SK-N-SH (cell line): ENCODE measurements around the gene GPATCH4. TPM values are rescaled to one million over a fixed set of nuclear protein-coding genes. Genes with fewer than 3 reads are reported as not detected.

ENCODE experiments used
- CTCF ChIA-PET: fragments of 300-600, 350-600 bp; formaldehyde crosslinking; extraction: SDS; loops from one replicate; lab custom pipeline; 2021; lab: Yijun Ruan, JAX
- POLR2A ChIA-PET: fragments of 350-600 bp; sonication (Branson Sonifier 250); formaldehyde crosslinking; extraction: SDS; loops from one replicate; lab custom pipeline; 2020; ENCODE audit warnings: antibody characterized with exemption, inconsistent platforms; lab: Yijun Ruan, JAX
- DNase-seq: peaks from one replicate; pipeline ENCODE4 v3.0.0; 2012
- H2AFZ ChIP-seq: fragments of 200-600 bp; sonication (generic); 2 replicates; pipeline ENCODE4 v1.8.1; 2016; ENCODE audit warnings: antibody characterized with exemption, mild to moderate bottlenecking, low read depth
- H3F3A ChIP-seq: fragments of 200-600 bp; sonication (generic); replicated peaks from 2 replicates; pipeline ENCODE3; 2016; ENCODE audit warnings: antibody characterized with exemption, mild to moderate bottlenecking; ENCODE audit not compliant: insufficient read depth
- H3K27ac ChIP-seq, 2 experiments: fragments of 200-500 bp in 1 of 2; fragments of 200-600 bp in 1 of 2; sonication (Bioruptor generic) in 1 of 2; sonication (generic), shearing (Covaris generic) in 1 of 2; 2 replicates each; pipeline versions ENCODE4 v1.5.1 to v1.6.1; 2014 to 2016; ENCODE audit warnings: low read depth in 2 of 2, inconsistent platforms in 1 of 2, low read length in 1 of 2, mild to moderate bottlenecking in 1 of 2, mixed read lengths in 1 of 2
- H3K27me3 ChIP-seq: fragments of 200-600 bp; sonication (generic), shearing (Covaris generic); 2 replicates; pipeline ENCODE4 v1.6.1; 2016; ENCODE audit warnings: mixed run types; ENCODE audit not compliant: insufficient read depth
- H3K36me3 ChIP-seq, 2 experiments: fragments of 200-500 bp in 1 of 2; fragments of 200-600 bp in 1 of 2; sonication (Bioruptor generic) in 1 of 2; sonication (generic) in 1 of 2; replicated peaks in 1 of 2; 2 replicates each; pipeline versions ENCODE3 to v1.5.1; 2014 to 2016; ENCODE audit warnings: low read length in 1 of 2, mild to moderate bottlenecking in 1 of 2; ENCODE audit not compliant: insufficient read depth in 2 of 2, control insufficient read depth in 1 of 2
- H3K4me1 ChIP-seq, 2 experiments: fragments of 200-500 bp in 1 of 2; fragments of 200-600 bp in 1 of 2; sonication (Bioruptor generic) in 1 of 2; sonication (generic), shearing (Covaris generic) in 1 of 2; 2 replicates each; pipeline versions ENCODE4 v1.5.1 to v1.6.1; 2014 to 2016; ENCODE audit warnings: low read depth in 1 of 2, low read length in 1 of 2, mixed run types in 1 of 2; ENCODE audit not compliant: insufficient read depth in 2 of 2, control insufficient read depth in 1 of 2
- H3K4me2 ChIP-seq: fragments of 200-600 bp; sonication (generic), shearing (Covaris generic); 2 replicates; pipeline ENCODE4 v1.6.1; 2017; ENCODE audit warnings: mixed run types
- H3K4me3 ChIP-seq, 2 experiments: fragments of 200-500 bp in 1 of 2; fragments of 200-600 bp in 1 of 2; sonication (Bioruptor generic) in 1 of 2; sonication (generic), shearing (Covaris generic) in 1 of 2; 2 replicates each; pipeline versions ENCODE4 v1.5.1 to v1.8.1; 2014 to 2016; ENCODE audit warnings: low read depth in 2 of 2, inconsistent platforms in 1 of 2, low read length in 1 of 2, mild to moderate bottlenecking in 1 of 2, mixed read lengths in 1 of 2, moderate library complexity in 1 of 2
- H3K79me2 ChIP-seq: fragments of 200-600 bp; sonication (generic); 2 replicates; pipeline ENCODE4 v1.8.1; 2017; ENCODE audit warnings: mild to moderate bottlenecking; ENCODE audit not compliant: insufficient read depth
- H3K9ac ChIP-seq: fragments of 200-600 bp; sonication (generic); 2 replicates; pipeline ENCODE4 v1.6.1; 2017; ENCODE audit warnings: mixed run types
- H3K9me2 ChIP-seq: fragments of 200-600 bp; sonication (generic); 2 replicates; pipeline ENCODE4 v1.6.1; 2017; ENCODE audit warnings: mixed run types
- H3K9me3 ChIP-seq: fragments of 200-600 bp; sonication (generic); 2 replicates; pipeline ENCODE4 v1.6.1; 2017; ENCODE audit warnings: mixed run types, mild to moderate bottlenecking, moderate library complexity
- H4K20me1 ChIP-seq: fragments of 200-600 bp; sonication (generic); 2 replicates; pipeline ENCODE4 v1.6.1; 2017; ENCODE audit warnings: mild to moderate bottlenecking, mixed run types; ENCODE audit not compliant: insufficient read depth
- FOSL2 ChIP-seq: IDR thresholded peaks from 2 replicates; pipeline ENCODE4 v1.4.0; 2012; ENCODE audit warnings: low read depth, mild to moderate bottlenecking, moderate library complexity, borderline replicate concordance
- FOXJ3 ChIP-seq: sonication (generic); formaldehyde crosslinking; IDR thresholded peaks from 2 replicates; pipeline ENCODE4 v1.5.1; 2020; ENCODE audit warnings: mild to moderate bottlenecking, missing genetic modification reagents
- FOXM1 ChIP-seq: IDR thresholded peaks from 2 replicates; pipeline ENCODE4 v1.4.0; 2012; ENCODE audit warnings: low read depth, mild to moderate bottlenecking
- GABPA ChIP-seq: IDR thresholded peaks from 2 replicates; pipeline ENCODE4 v1.4.0; 2012; ENCODE audit warnings: low read depth, mild to moderate bottlenecking
- GATA2 ChIP-seq: sonication (generic); formaldehyde crosslinking; IDR thresholded peaks from 2 replicates; pipeline ENCODE4 v1.5.0; 2020; ENCODE audit warnings: mild to moderate bottlenecking, missing genetic modification reagents
- RCOR1 ChIP-seq: fragments of 150-350 bp; IDR thresholded peaks from 2 replicates; pipeline ENCODE4 v1.6.1; 2017; ENCODE audit warnings: antibody characterized with exemption, low read length
- REST ChIP-seq: IDR thresholded peaks from 2 replicates; pipeline ENCODE4 v1.6.1; 2012; ENCODE audit warnings: mild to moderate bottlenecking, low read depth, low read length, moderate library complexity
- SIN3A ChIP-seq: IDR thresholded peaks from 2 replicates; pipeline ENCODE4 v1.6.1; 2012; ENCODE audit warnings: low read depth, mild to moderate bottlenecking, low read length, moderate library complexity, borderline replicate concordance
- WGBS: methylation state at CpG from one replicate; pipeline ENCODE4 v1.1.6; 2017; ENCODE audit warnings: low lambda C conversion rate; 5-methylcytosine and 5-hydroxymethylcytosine counted together
- polyA plus RNA-seq, 3 experiments: library from polyadenylated mRNA; depleted of rRNA; stranded (reverse); fragments of >200 nt; gene quantifications; 2 replicates each; pipeline ENCODE4 v1.2.3, GENCODE V29; 2012
- TF ChIP-seq, protein P1 (sequence below): IDR thresholded peaks from 2 replicates; pipeline ENCODE4 v1.4.0; 2012; ENCODE audit warnings: low read depth, borderline replicate concordance

Gene GPATCH4
- polyA plus RNA-seq, 1 of the 3 experiments (the other 2 are of a cell fraction), result 36.6 TPM

DNA sequence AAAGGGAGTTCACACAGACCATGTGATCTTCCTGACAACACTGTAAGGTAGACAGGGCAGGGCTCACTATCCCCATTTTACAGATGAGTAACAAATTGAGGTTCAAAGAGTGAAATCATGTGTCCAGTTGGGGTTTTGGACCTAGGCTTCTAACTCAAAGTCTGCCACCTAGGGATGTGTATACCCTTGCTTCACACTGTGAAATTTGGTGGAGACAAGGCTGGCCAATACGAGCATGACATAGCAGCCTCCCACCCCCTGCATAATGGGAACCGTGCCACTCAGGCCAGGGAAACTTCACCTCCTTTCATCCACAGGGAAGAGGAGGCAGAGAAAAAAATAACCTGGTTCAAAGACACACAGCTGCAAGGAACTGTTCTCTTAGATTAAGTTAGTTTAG is 35.8 kb downstream of the GPATCH4 start (continued):
- TF ChIP-seq GABPA, result no peak
- TF ChIP-seq, protein P1, sequence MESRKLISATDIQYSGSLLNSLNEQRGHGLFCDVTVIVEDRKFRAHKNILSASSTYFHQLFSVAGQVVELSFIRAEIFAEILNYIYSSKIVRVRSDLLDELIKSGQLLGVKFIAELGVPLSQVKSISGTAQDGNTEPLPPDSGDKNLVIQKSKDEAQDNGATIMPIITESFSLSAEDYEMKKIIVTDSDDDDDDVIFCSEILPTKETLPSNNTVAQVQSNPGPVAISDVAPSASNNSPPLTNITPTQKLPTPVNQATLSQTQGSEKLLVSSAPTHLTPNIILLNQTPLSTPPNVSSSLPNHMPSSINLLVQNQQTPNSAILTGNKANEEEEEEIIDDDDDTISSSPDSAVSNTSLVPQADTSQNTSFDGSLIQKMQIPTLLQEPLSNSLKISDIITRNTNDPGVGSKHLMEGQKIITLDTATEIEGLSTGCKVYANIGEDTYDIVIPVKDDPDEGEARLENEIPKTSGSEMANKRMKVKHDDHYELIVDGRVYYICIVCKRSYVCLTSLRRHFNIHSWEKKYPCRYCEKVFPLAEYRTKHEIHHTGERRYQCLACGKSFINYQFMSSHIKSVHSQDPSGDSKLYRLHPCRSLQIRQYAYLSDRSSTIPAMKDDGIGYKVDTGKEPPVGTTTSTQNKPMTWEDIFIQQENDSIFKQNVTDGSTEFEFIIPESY, result no peak
- TF ChIP-seq FOXM1, result no peak

- no peaks in the 10 kb centered on the region for H4K20me1 ChIP-seq
- no peaks in the 10 kb centered on the region for H3K27me3 ChIP-seq
- DNase-seq, result peak; percentile 53
- no peak overlapping the region for H3K27ac ChIP-seq
- no peaks in the 10 kb centered on the region for H3F3A ChIP-seq
- TF ChIP-seq RCOR1 (peak; percentile 73), REST (no peak), FOXJ3 (CRISPR knock-in tag) (no peak)
- H3K9ac ChIP-seq, result no peak overlapping the region
- H3K36me3 ChIP-seq, result peaks cover 6 to 49% of the 10 kb centered on the region in 2 experiments
- ChIA-PET POLR2A (no interaction called here), CTCF (interaction anchor here (1.2 kb wide), 1 partner anchor 175 kb away, joined by 6 read pairs; no protein-coding TSS in a partner anchor)
- H3K9me3 ChIP-seq, result no peaks in the 10 kb centered on the region
- H3K4me1 ChIP-seq, result peaks cover 0 to 3% of the 10 kb centered on the region in 2 experiments; a peak in 1 of 4 replicates
- 71% methylated on average over 5 of the region's 5 CpGs for WGBS
- H3K79me2 ChIP-seq, result no peaks in the 10 kb centered on the region
- no peaks in the 10 kb centered on the region for H3K9me2 ChIP-seq
- no peak overlapping the region for H3K4me2 ChIP-seq
- H3K4me3 ChIP-seq, result no peak overlapping the region
- no peak overlapping the region for H2AFZ ChIP-seq
Observed at GRCh38 chr1:156560585-156561163, 40.6 kb downstream of the GPATCH4 start.

- ChIA-PET CTCF (interaction anchor here (1.8 kb wide), 1 partner anchor 79 kb away, joined by 4 read pairs; no protein-coding TSS in a partner anchor), POLR2A (interaction anchor here (1.4 kb wide), 1 partner anchor 59 kb away, joined by 4 read pairs; the partner anchor contains the start of gene MEF2D)
- Histone ChIP-seq H3K4me3 (no peak overlapping the region), H3K4me2 (no peak overlapping the region), H3K9ac (no peak overlapping the region), H3F3A (no peaks in the 10 kb centered on the region), H3K27ac (no peak overlapping the region), H3K79me2 (no peaks in the 10 kb centered on the region), H3K4me1 (peaks cover 0 to 3% of the 10 kb centered on the region in 2 experiments; a peak in 1 of 4 replicates)
- no peak for TF ChIP-seq FOSL2
- TF ChIP-seq SIN3A, result no peak
- TF ChIP-seq GATA2 (CRISPR knock-in tag), result 0 out of 2 replicates have a peak, but pooled peaks have one; percentile 25
- TF ChIP-seq, all 33 proteins: peak for 1
- no peak for DNase-seq
- no peaks in the 10 kb centered on the region for H3K9me3 ChIP-seq
- no peaks in the 10 kb centered on the region for H4K20me1 ChIP-seq
- no peaks in the 10 kb centered on the region for H3K9me2 ChIP-seq
- WGBS, result 55% methylated on average over 5 of the region's 5 CpGs
- H3K36me3 ChIP-seq, result peaks cover 6 to 45% of the 10 kb centered on the region in 2 experiments
- H2AFZ ChIP-seq, result no peak overlapping the region
- H3K27me3 ChIP-seq, result no peaks in the 10 kb centered on the region
Observed at GRCh38 chr1:156559797-156560385, 41.4 kb downstream of the GPATCH4 start.
